Esophagus muscularis mucosa (tissue), 3 donors: ENCODE data around the gene NUDT16L1.

Source experiments
- POLR2A ChIP-seq: fragments of 450-650 bp; IDR thresholded peaks from one replicate; pipeline ENCODE4 v1.6.1; 2017; ENCODE audit warnings: antibody characterized with exemption, moderate library complexity, mild to moderate bottlenecking, low read depth
- TF ChIP-seq, protein P1 (sequence below), 3 experiments: fragments of 200-600 bp in 2 of 3; fragments of 450-650 bp in 1 of 3; sonication (generic) in 2 of 3; IDR thresholded peaks; one replicate each; pipeline ENCODE4 v1.5.1; 2017 to 2019; ENCODE audit warnings: antibody characterized with exemption in 3 of 3, mild to moderate bottlenecking in 2 of 3, moderate library complexity in 1 of 3

DNA sequence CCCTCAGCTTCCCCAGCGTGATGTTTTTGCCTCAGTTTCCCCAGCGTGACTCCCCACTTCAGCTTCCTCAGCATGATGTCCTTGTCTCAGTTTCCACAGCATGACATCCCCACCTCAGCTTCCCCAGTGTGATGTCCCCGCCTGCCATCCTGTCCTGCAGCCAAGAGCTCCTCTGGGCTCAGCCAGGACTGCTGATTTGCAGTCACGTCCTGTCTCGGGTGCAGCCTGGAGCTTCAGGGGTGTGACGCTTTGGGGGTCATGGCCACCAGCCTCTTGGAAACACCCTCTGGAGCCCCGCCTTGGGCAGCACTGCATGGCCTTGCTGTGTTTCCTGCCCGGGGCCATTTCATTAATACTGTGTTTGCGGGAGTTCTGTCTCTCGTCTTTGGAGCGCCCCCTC is 16.5 kb upstream of the NUDT16L1 start:
- TF ChIP-seq POLR2A: no peak
- TF ChIP-seq, protein P1, sequence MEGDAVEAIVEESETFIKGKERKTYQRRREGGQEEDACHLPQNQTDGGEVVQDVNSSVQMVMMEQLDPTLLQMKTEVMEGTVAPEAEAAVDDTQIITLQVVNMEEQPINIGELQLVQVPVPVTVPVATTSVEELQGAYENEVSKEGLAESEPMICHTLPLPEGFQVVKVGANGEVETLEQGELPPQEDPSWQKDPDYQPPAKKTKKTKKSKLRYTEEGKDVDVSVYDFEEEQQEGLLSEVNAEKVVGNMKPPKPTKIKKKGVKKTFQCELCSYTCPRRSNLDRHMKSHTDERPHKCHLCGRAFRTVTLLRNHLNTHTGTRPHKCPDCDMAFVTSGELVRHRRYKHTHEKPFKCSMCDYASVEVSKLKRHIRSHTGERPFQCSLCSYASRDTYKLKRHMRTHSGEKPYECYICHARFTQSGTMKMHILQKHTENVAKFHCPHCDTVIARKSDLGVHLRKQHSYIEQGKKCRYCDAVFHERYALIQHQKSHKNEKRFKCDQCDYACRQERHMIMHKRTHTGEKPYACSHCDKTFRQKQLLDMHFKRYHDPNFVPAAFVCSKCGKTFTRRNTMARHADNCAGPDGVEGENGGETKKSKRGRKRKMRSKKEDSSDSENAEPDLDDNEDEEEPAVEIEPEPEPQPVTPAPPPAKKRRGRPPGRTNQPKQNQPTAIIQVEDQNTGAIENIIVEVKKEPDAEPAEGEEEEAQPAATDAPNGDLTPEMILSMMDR (IDR thresholded peaks at IDR 0.05): no peak
